Brain microvascular endothelial cell (primary cell): ENCODE data around the gene TEX38.
"Not testable (repeated sequence)": the region's sequence is repeated elsewhere in the genome, so short reads cannot be mapped to it uniquely, and the experiment has no call there.

Experiments used
- DNase-seq: peaks from one replicate; pipeline ENCODE4 v3.0.0-alpha.2; 2020
- H3K27ac ChIP-seq: fragments of 250-450 bp; sonication (Bioruptor Pico); 2 replicates; pipeline ENCODE4 v1.5.1; 2020; ENCODE audit warnings: mild to moderate bottlenecking, moderate library complexity
- H3K27me3 ChIP-seq: fragments of 250-450 bp; sonication (Bioruptor Pico); replicated peaks from 2 replicates; pipeline ENCODE4 v1.5.1; 2020; ENCODE audit warnings: mild to moderate bottlenecking
- H3K36me3 ChIP-seq: fragments of 250-450 bp; sonication (Bioruptor Pico); replicated peaks from 2 replicates; pipeline ENCODE4 v1.5.1; 2020; ENCODE audit warnings: mild to moderate bottlenecking
- H3K4me3 ChIP-seq: 2 replicates; pipeline ENCODE4 v1.5.1; 2011; ENCODE audit warnings: low read depth, mild to moderate bottlenecking, control low read depth, low read length, moderate library complexity
- CTCF ChIP-seq: IDR thresholded peaks from 2 replicates; pipeline ENCODE4 v1.5.1; 2011; ENCODE audit warnings: low read depth, mild to moderate bottlenecking, moderate library complexity, low read length, control low read depth, inconsistent platforms; ENCODE audit errors: missing control alignments
- in situ Hi-C: cut with HindIII; loops from 2 replicates; pipeline ENCODE4 v1.10.0; 2017; ENCODE audit warnings: low sequenced_read_pairs, low pct_ligation_motif_present

The TEX38 gene

GRCh38 chr1:46691997-46692790 is 20.5 kb downstream of the TEX38 start:
- TF ChIP-seq CTCF: no peak
- no peaks in the 10 kb centered on the region for H3K27me3 ChIP-seq
- H3K4me3 ChIP-seq: no peak overlapping the region
- H3K27ac ChIP-seq: no peak overlapping the region
- no peak for DNase-seq
- peaks cover 53% of the 10 kb centered on the region for H3K36me3 ChIP-seq
- in situ Hi-C loops: no loop called here

GRCh38 chr1:46692811-46693770 is 21.4 kb downstream of the TEX38 start:
- Histone ChIP-seq H3K27ac (no peak overlapping the region), H3K36me3 (peaks cover 48% of the 10 kb centered on the region), H3K4me3 (no peak overlapping the region), H3K27me3 (no peaks in the 10 kb centered on the region)
- no peak for TF ChIP-seq CTCF
- in situ Hi-C loops: no loop called here
- DNase-seq: no peak

- H3K27ac ChIP-seq, in situ Hi-C loops, H3K27me3 ChIP-seq, H3K4me3 ChIP-seq, DNase-seq: not testable (repeated sequence)
- H3K36me3 ChIP-seq: peaks cover 38% of the 10 kb centered on the region
Measured at GRCh38 chr1:46694676-46695075, 23.0 kb downstream of the TEX38 start.

- H3K36me3 ChIP-seq: peaks cover 20% of the 10 kb centered on the region
- H3K27me3 ChIP-seq: no peaks in the 10 kb centered on the region
- no peak for TF ChIP-seq CTCF
- in situ Hi-C loops: no loop called here
- no peak for DNase-seq
- no peak overlapping the region for H3K27ac ChIP-seq
- H3K4me3 ChIP-seq: no peak overlapping the region
Measured at GRCh38 chr1:46697053-46697452, 25.4 kb downstream of the TEX38 start.

GRCh38 chr1:46699666-46700065 is 28.0 kb downstream of the TEX38 start:
- Histone ChIP-seq H3K27me3 (no peaks in the 10 kb centered on the region), H3K27ac (no peak overlapping the region), H3K36me3 (peaks cover 14% of the 10 kb centered on the region), H3K4me3 (no peak overlapping the region)
- DNase-seq: no peak
- no peak for TF ChIP-seq CTCF
- in situ Hi-C loops: no loop called here
